GM12873 (cell line): Measurements from ENCODE around the gene KCNQ5.

Experiments used
- CTCF ChIP-seq: IDR thresholded peaks from 2 replicates; pipeline ENCODE4 v1.5.1; 2012; ENCODE audit warnings: low read depth, mild to moderate bottlenecking, moderate library complexity, low read length, control low read depth; ENCODE audit not compliant: insufficient read depth; ENCODE audit errors: missing control alignments

Gene KCNQ5

GRCh38 chr6:72784581-72784980 lies 162.7 kb downstream of the KCNQ5 start:
- TF ChIP-seq CTCF = no peak

GRCh38 chr6:72787391-72788031 lies 165.6 kb downstream of the KCNQ5 start:
- TF ChIP-seq CTCF = no peak

GRCh38 chr6:72788188-72788587 lies 166.3 kb downstream of the KCNQ5 start:
- TF ChIP-seq CTCF = no peak

GRCh38 chr6:72789145-72789544 lies 167.3 kb downstream of the KCNQ5 start:
- no peak for TF ChIP-seq CTCF

GRCh38 chr6:72792692-72793091 lies 170.8 kb downstream of the KCNQ5 start:
- no peak for TF ChIP-seq CTCF

- no peak for TF ChIP-seq CTCF
Observed at GRCh38 chr6:72793641-72794395, 172.0 kb downstream of the KCNQ5 start.

GRCh38 chr6:72798196-72798595 lies 176.3 kb downstream of the KCNQ5 start:
- TF ChIP-seq CTCF = no peak
